ENCODE measurements around the gene RBFOX2. TPM values are rescaled to one million over a fixed set of nuclear protein-coding genes. Genes with fewer than 3 reads are reported as not detected.
"Not testable (repeated sequence)": the region's sequence is repeated elsewhere in the genome, so short reads cannot be mapped to it uniquely, and the experiment has no call there.

RBFOX2 gene
- total and polyA plus RNA-seq, 2 donors (not counting 1 experiment from before 2014, with no cell fraction given): not detected

GRCh38 chr22:36055376-36056295, 27.0 kb upstream of the RBFOX2 start:
- H3K4me3 Mint-ChIP-seq: no peak overlapping the region
- H3K9ac ChIP-seq (ENCODE audit: low read length): no peak overlapping the region
- peaks cover 26% of the 10 kb centered on the region for H3K27me3 Mint-ChIP-seq
- no peak overlapping the region for H2AFZ ChIP-seq (ENCODE audit: insufficient read depth, low read depth, low read length, poor library complexity, severe bottlenecking)
- H3K4me3 ChIP-seq (ENCODE audit: control extremely low read depth in 1 of 5, extremely low read depth in 1 of 5, insufficient read depth in 1 of 5, low read depth in 2 of 5, low read length in 4 of 5): no peak overlapping the region
- H3K79me2 ChIP-seq (ENCODE audit: control insufficient read depth, insufficient read depth, low read length): no peaks in the 10 kb centered on the region
- no peaks in the 10 kb centered on the region for H3K4me1 ChIP-seq (ENCODE audit: control insufficient read depth in 2 of 2, insufficient read depth in 2 of 2, low read length in 2 of 2)
- H3K27ac ChIP-seq (ENCODE audit: low read length in 2 of 2): no peak overlapping the region
- H4K20me1 ChIP-seq (ENCODE audit: control insufficient read depth, insufficient read depth, low read length, poor library complexity, severe bottlenecking): no peaks in the 10 kb centered on the region
- no peaks in the 10 kb centered on the region for H3K36me3 ChIP-seq (replicated peaks in 1 of 2; ENCODE audit: control extremely low read depth in 1 of 2, control insufficient read depth in 1 of 2, extremely low read depth in 1 of 2, insufficient read depth in 2 of 2, low read length in 1 of 2)
- CTCF ChIA-PET: interaction anchor here (1.3 kb wide), 1 partner anchor 10 kb away, joined by 5 read pairs; no protein-coding TSS in a partner anchor
- 93% methylated on average over 11 of the region's 19 CpGs for WGBS (ENCODE audit: insufficient coverage)
- DNase-seq (no peak), ATAC-seq (ENCODE audit: low read depth) (no peak)
- H3K4me2 ChIP-seq (replicated peaks; ENCODE audit: low read depth, low read length, poor library complexity, severe bottlenecking): no peak overlapping the region
- intact Hi-C loops (cut with micrococcal nuclease): no loop called here
- no peaks in the 10 kb centered on the region for H3K9me3 ChIP-seq (ENCODE audit: control extremely low read depth in 1 of 3, control insufficient read depth in 2 of 3, insufficient read depth in 1 of 3, low read length in 2 of 3)
- H3K27ac Mint-ChIP-seq: no peak overlapping the region
- POLR2A ChIA-PET: no interaction called here
- H3K27me3 ChIP-seq (replicated peaks in 1 of 4; ENCODE audit: control extremely low read depth in 1 of 4, control insufficient read depth in 3 of 4, insufficient read depth in 4 of 4, low read length in 3 of 4): peaks cover 0 to 2% (median 1%) of the 10 kb centered on the region in 4 experiments
- no peaks in the 10 kb centered on the region for H3K9me3 Mint-ChIP-seq (ENCODE audit: insufficient read depth)
- H3K4me1 Mint-ChIP-seq: no peaks in the 10 kb centered on the region
- TF ChIP-seq CTCF (IDR thresholded peaks at IDR 0.05) (no peak), EZH2 (IDR thresholded peaks at IDR 0.05; ENCODE audit: borderline replicate concordance, insufficient read depth, low read depth, low read length, poor library complexity, severe bottlenecking) (no peak)

- H3K4me1 Mint-ChIP-seq: not testable (repeated sequence)
- POLR2A ChIA-PET: interaction anchor here (0.7 kb wide), 1 partner anchor 82 kb away, joined by 3 read pairs; no protein-coding TSS in a partner anchor
- CTCF ChIA-PET: interaction anchor here (1.3 kb wide), 1 partner anchor 11 kb away, joined by 5 read pairs; no protein-coding TSS in a partner anchor
Observed at GRCh38 chr22:36054446-36054845, 25.8 kb upstream of the RBFOX2 start.

More at GRCh38 chr22:36054446-36054845, 25.8 kb upstream of the RBFOX2 start:
- H3K4me3 Mint-ChIP-seq; H4K20me1 ChIP-seq (ENCODE audit: control insufficient read depth, insufficient read depth, low read length, poor library complexity, severe bottlenecking); H3K27me3 ChIP-seq (replicated peaks in 1 of 4; ENCODE audit: control extremely low read depth in 1 of 4, control insufficient read depth in 3 of 4, insufficient read depth in 4 of 4, low read length in 3 of 4); H3K9me3 Mint-ChIP-seq (ENCODE audit: insufficient read depth); H2AFZ ChIP-seq (ENCODE audit: insufficient read depth, low read depth, low read length, poor library complexity, severe bottlenecking); H3K4me2 ChIP-seq (replicated peaks; ENCODE audit: low read depth, low read length, poor library complexity, severe bottlenecking); H3K36me3 ChIP-seq (replicated peaks in 1 of 2; ENCODE audit: control extremely low read depth in 1 of 2, control insufficient read depth in 1 of 2, extremely low read depth in 1 of 2, insufficient read depth in 2 of 2, low read length in 1 of 2); H3K27ac Mint-ChIP-seq; ATAC-seq (ENCODE audit: low read depth); H3K27ac ChIP-seq (ENCODE audit: low read length in 2 of 2); H3K79me2 ChIP-seq (ENCODE audit: control insufficient read depth, insufficient read depth, low read length); H3K4me1 ChIP-seq (ENCODE audit: control insufficient read depth in 2 of 2, insufficient read depth in 2 of 2, low read length in 2 of 2); H3K9me3 ChIP-seq (ENCODE audit: control extremely low read depth in 1 of 3, control insufficient read depth in 2 of 3, insufficient read depth in 1 of 3, low read length in 2 of 3); intact Hi-C loops (cut with micrococcal nuclease); H3K9ac ChIP-seq (ENCODE audit: low read length); H3K4me3 ChIP-seq (ENCODE audit: control extremely low read depth in 1 of 5, extremely low read depth in 1 of 5, insufficient read depth in 1 of 5, low read depth in 2 of 5, low read length in 4 of 5); DNase-seq: not testable (repeated sequence)
- 95% methylated on average over 8 of the region's 10 CpGs for WGBS (ENCODE audit: insufficient coverage)
- peaks cover 26% of the 10 kb centered on the region for H3K27me3 Mint-ChIP-seq

Data from B cell (primary cell).